Activated B cell treated with CpG ODN at 0.5 μM for 24 hours (primary cell): ENCODE data around the gene KIRREL3. TPM values are rescaled to one million over a fixed set of nuclear protein-coding genes. Genes with fewer than 3 reads are reported as not detected.

Source experiments
- ATAC-seq: fragments of 200-7000 bp; cut with Tn5 transposase; one replicate; pipeline ENCODE4 v1.10.0; 2021; ENCODE audit warnings: low read depth, mild to moderate bottlenecking, moderate library complexity
- CTCF ChIA-PET: fragments of 350-600 bp; sonication (Branson Sonifier 250); formaldehyde crosslinking; loops from one replicate; lab custom pipeline; 2021; ENCODE audit warnings: antibody characterized with exemption; lab: Charles Lee
- POLR2A ChIA-PET: fragments of 350-600 bp; sonication (Branson Sonifier 250); formaldehyde crosslinking; loops from one replicate; lab custom pipeline; 2021; ENCODE audit warnings: antibody characterized with exemption; lab: Charles Lee
- DNase-seq: peaks from one replicate; pipeline ENCODE4 v3.0.0; 2022
- H3K27ac Mint-ChIP-seq: one replicate; pipeline ENCODE4 v1.8.0; 2020; ENCODE audit warnings: mixed read lengths
- H3K27me3 Mint-ChIP-seq: one replicate; pipeline ENCODE4 v1.8.0; 2021; ENCODE audit warnings: mixed read lengths
- H3K36me3 Mint-ChIP-seq: one replicate; pipeline ENCODE4 v1.8.0; 2021; ENCODE audit warnings: low read depth, mixed read lengths
- H3K4me1 Mint-ChIP-seq: one replicate; pipeline ENCODE4 v1.8.0; 2021; ENCODE audit warnings: mixed read lengths
- H3K4me3 Mint-ChIP-seq: one replicate; pipeline ENCODE4 v1.8.0; 2020; ENCODE audit warnings: mild to moderate bottlenecking, mixed read lengths
- H3K9me3 Mint-ChIP-seq: one replicate; pipeline ENCODE4 v1.8.0; 2020; ENCODE audit warnings: mixed read lengths
- CTCF ChIP-seq: fragments of 200-600 bp; IDR thresholded peaks from one replicate; pipeline ENCODE4 v1.8.0; 2022; ENCODE audit warnings: antibody characterized with exemption, mild to moderate bottlenecking
- intact Hi-C: fragments of 100-400 bp; cut with micrococcal nuclease; formaldehyde crosslinking; loops from one replicate; pipeline ENCODE4 v1.15.1; 2024
- total RNA-seq: library from RNA; stranded (reverse); gene quantifications from 2 replicates; pipeline ENCODE4 v1.2.3, GENCODE V29; 2022

KIRREL3 gene
- total RNA-seq, 1 donor from 2014 or later, result not detected

GRCh38 chr11:126476266-126476924 is 524.2 kb downstream of the KIRREL3 start:
- H3K9me3 Mint-ChIP-seq, result no peaks in the 10 kb centered on the region
- ATAC-seq (no peak), DNase-seq (no peak)
- no peaks in the 10 kb centered on the region for H3K36me3 Mint-ChIP-seq
- H3K4me1 Mint-ChIP-seq, result peaks cover 8% of the 10 kb centered on the region
- no peaks in the 10 kb centered on the region for H3K27me3 Mint-ChIP-seq
- ChIA-PET CTCF (no interaction called here), POLR2A (no interaction called here)
- no peak overlapping the region for H3K27ac Mint-ChIP-seq
- no peak for TF ChIP-seq CTCF
- intact Hi-C loops, result no loop called here
- no peak overlapping the region for H3K4me3 Mint-ChIP-seq

- Mint-ChIP-seq H3K4me3 (no peak overlapping the region), H3K27me3 (no peaks in the 10 kb centered on the region), H3K4me1 (peaks cover 3% of the 10 kb centered on the region), H3K27ac (no peak overlapping the region), H3K36me3 (no peaks in the 10 kb centered on the region), H3K9me3 (no peaks in the 10 kb centered on the region)
- intact Hi-C loops, result no loop called here
- no peak for TF ChIP-seq CTCF
- CTCF ChIA-PET, result no interaction called here
- DNase-seq (no peak), ATAC-seq (no peak)
- POLR2A ChIA-PET, result no interaction called here
These were observed 525.3 kb downstream of the KIRREL3 start for GRCh38 chr11:126475014-126475991.

GRCh38 chr11:126474220-126474619 is 526.4 kb downstream of the KIRREL3 start:
- intact Hi-C loops, result no loop called here
- no peak for DNase-seq
- no peak for ATAC-seq
- no peaks in the 10 kb centered on the region for H3K27me3 Mint-ChIP-seq
- ChIA-PET POLR2A (no interaction called here), CTCF (no interaction called here)
- no peak overlapping the region for H3K27ac Mint-ChIP-seq
- H3K36me3 Mint-ChIP-seq, result no peaks in the 10 kb centered on the region
- H3K4me3 Mint-ChIP-seq, result no peak overlapping the region
- no peak for TF ChIP-seq CTCF
- H3K4me1 Mint-ChIP-seq, result peaks cover 3% of the 10 kb centered on the region
- no peaks in the 10 kb centered on the region for H3K9me3 Mint-ChIP-seq

- no peak overlapping the region for H3K4me3 Mint-ChIP-seq
- H3K4me1 Mint-ChIP-seq, result peaks cover 6% of the 10 kb centered on the region
- no peaks in the 10 kb centered on the region for H3K9me3 Mint-ChIP-seq
- H3K36me3 Mint-ChIP-seq, result no peaks in the 10 kb centered on the region
- H3K27me3 Mint-ChIP-seq, result no peaks in the 10 kb centered on the region
- intact Hi-C loops, result no loop called here
- DNase-seq, result no peak
- CTCF ChIA-PET, result interaction anchor here (0.7 kb wide), 1 partner anchor 11 kb away, joined by 3 read pairs; no protein-coding TSS in a partner anchor
- POLR2A ChIA-PET, result interaction anchor here (0.7 kb wide), 1 partner anchor 160 kb away, joined by 5 read pairs; no protein-coding TSS in a partner anchor
- H3K27ac Mint-ChIP-seq, result no peak overlapping the region
- ATAC-seq, result no peak
- TF ChIP-seq CTCF, result no peak
These were observed 527.3 kb downstream of the KIRREL3 start for GRCh38 chr11:126473269-126473668.

- Mint-ChIP-seq H3K4me1 (peaks cover 39% of the 10 kb centered on the region), H3K27me3 (no peaks in the 10 kb centered on the region), H3K9me3 (no peaks in the 10 kb centered on the region), H3K27ac (no peak overlapping the region), H3K4me3 (no peak overlapping the region), H3K36me3 (no peaks in the 10 kb centered on the region)
- intact Hi-C loops, result no loop called here
- no peak for ATAC-seq
- POLR2A ChIA-PET, result no interaction called here
- DNase-seq, result no peak
- TF ChIP-seq CTCF, result no peak
- CTCF ChIA-PET, result no interaction called here
These were observed 531.3 kb downstream of the KIRREL3 start for GRCh38 chr11:126469311-126469710.
